H1 (cell line): ENCODE data around the gene INSYN1. TPM values are rescaled to one million over a fixed set of nuclear protein-coding genes. Genes with fewer than 3 reads are reported as not detected.

ENCODE experiments used
- polyA plus RNA-seq, 7 experiments: library from polyadenylated mRNA; depleted of rRNA in 3 of 7; stranded (reverse) in 5 of 7; unstranded in 2 of 7; fragments of >200 nt in 5 of 7; fragments of 200-250 nt in 2 of 7; gene quantifications; 1 replicate in 5 of 7; 2 replicates in 1 of 7; 4 replicates in 1 of 7; pipeline versions ENCODE4 v1.2.1 to v1.2.3, GENCODE V29; 2011 to 2013; ENCODE audit warnings: missing spikeins in 2 of 7, mixed read lengths in 2 of 7
- total RNA-seq: library from RNA; stranded (reverse); fragmentation: NEBNext Ultra II Directional; extraction: Animal tissue kit (Norgen Biotek cat#: 25700); gene quantifications from 2 replicates; pipeline ENCODE4 v1.2.1, GENCODE V29; 2021
- TF ChIP-seq, protein P1 (sequence below): fragments of 300-600 bp; sonication (generic); IDR thresholded peaks from 2 replicates; pipeline ENCODE4 v1.7.1; 2012; ENCODE audit warnings: low read length, moderate library complexity, mild to moderate bottlenecking, inconsistent platforms; ENCODE audit not compliant: insufficient replicate concordance

Gene INSYN1
- total and polyA plus RNA-seq, 2 of the 8 experiments (the other 6 are each of a cell fraction or from before 2014, with no cell fraction given): 7.2 to 10.2 TPM

- TF ChIP-seq, protein P1, sequence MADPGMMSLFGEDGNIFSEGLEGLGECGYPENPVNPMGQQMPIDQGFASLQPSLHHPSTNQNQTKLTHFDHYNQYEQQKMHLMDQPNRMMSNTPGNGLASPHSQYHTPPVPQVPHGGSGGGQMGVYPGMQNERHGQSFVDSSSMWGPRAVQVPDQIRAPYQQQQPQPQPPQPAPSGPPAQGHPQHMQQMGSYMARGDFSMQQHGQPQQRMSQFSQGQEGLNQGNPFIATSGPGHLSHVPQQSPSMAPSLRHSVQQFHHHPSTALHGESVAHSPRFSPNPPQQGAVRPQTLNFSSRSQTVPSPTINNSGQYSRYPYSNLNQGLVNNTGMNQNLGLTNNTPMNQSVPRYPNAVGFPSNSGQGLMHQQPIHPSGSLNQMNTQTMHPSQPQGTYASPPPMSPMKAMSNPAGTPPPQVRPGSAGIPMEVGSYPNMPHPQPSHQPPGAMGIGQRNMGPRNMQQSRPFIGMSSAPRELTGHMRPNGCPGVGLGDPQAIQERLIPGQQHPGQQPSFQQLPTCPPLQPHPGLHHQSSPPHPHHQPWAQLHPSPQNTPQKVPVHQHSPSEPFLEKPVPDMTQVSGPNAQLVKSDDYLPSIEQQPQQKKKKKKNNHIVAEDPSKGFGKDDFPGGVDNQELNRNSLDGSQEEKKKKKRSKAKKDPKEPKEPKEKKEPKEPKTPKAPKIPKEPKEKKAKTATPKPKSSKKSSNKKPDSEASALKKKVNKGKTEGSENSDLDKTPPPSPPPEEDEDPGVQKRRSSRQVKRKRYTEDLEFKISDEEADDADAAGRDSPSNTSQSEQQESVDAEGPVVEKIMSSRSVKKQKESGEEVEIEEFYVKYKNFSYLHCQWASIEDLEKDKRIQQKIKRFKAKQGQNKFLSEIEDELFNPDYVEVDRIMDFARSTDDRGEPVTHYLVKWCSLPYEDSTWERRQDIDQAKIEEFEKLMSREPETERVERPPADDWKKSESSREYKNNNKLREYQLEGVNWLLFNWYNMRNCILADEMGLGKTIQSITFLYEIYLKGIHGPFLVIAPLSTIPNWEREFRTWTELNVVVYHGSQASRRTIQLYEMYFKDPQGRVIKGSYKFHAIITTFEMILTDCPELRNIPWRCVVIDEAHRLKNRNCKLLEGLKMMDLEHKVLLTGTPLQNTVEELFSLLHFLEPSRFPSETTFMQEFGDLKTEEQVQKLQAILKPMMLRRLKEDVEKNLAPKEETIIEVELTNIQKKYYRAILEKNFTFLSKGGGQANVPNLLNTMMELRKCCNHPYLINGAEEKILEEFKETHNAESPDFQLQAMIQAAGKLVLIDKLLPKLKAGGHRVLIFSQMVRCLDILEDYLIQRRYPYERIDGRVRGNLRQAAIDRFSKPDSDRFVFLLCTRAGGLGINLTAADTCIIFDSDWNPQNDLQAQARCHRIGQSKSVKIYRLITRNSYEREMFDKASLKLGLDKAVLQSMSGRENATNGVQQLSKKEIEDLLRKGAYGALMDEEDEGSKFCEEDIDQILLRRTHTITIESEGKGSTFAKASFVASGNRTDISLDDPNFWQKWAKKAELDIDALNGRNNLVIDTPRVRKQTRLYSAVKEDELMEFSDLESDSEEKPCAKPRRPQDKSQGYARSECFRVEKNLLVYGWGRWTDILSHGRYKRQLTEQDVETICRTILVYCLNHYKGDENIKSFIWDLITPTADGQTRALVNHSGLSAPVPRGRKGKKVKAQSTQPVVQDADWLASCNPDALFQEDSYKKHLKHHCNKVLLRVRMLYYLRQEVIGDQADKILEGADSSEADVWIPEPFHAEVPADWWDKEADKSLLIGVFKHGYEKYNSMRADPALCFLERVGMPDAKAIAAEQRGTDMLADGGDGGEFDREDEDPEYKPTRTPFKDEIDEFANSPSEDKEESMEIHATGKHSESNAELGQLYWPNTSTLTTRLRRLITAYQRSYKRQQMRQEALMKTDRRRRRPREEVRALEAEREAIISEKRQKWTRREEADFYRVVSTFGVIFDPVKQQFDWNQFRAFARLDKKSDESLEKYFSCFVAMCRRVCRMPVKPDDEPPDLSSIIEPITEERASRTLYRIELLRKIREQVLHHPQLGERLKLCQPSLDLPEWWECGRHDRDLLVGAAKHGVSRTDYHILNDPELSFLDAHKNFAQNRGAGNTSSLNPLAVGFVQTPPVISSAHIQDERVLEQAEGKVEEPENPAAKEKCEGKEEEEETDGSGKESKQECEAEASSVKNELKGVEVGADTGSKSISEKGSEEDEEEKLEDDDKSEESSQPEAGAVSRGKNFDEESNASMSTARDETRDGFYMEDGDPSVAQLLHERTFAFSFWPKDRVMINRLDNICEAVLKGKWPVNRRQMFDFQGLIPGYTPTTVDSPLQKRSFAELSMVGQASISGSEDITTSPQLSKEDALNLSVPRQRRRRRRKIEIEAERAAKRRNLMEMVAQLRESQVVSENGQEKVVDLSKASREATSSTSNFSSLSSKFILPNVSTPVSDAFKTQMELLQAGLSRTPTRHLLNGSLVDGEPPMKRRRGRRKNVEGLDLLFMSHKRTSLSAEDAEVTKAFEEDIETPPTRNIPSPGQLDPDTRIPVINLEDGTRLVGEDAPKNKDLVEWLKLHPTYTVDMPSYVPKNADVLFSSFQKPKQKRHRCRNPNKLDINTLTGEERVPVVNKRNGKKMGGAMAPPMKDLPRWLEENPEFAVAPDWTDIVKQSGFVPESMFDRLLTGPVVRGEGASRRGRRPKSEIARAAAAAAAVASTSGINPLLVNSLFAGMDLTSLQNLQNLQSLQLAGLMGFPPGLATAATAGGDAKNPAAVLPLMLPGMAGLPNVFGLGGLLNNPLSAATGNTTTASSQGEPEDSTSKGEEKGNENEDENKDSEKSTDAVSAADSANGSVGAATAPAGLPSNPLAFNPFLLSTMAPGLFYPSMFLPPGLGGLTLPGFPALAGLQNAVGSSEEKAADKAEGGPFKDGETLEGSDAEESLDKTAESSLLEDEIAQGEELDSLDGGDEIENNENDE: no peak
These were observed 1.3 kb upstream of the INSYN1 start (continued) for GRCh38 chr15:73754461-73754860.
